T-cell (primary cell): ENCODE measurements around the gene ALG11. TPM values are rescaled to one million over a fixed set of nuclear protein-coding genes. Genes with fewer than 3 reads are reported as not detected.

Experiments
- ATAC-seq, 4 experiments: fragments of 200-7000 bp in 3 of 4; fragments of 150-1000 bp in 1 of 4; cut with Tn5 transposase; replicated peaks in 1 of 4; 1 replicate in 3 of 4; 2 replicates in 1 of 4; pipeline ENCODE4 v1.10.0; 2021; ENCODE audit warnings: moderate library complexity in 3 of 4, mild to moderate bottlenecking in 2 of 4, moderate number of reproducible peaks in 1 of 4
- CTCF ChIA-PET, 2 donors: fragments of 300-600 bp; sonication (Branson Sonifier 250); formaldehyde crosslinking; loops; one replicate each; lab custom pipeline; 2022; ENCODE audit warnings: antibody characterized with exemption in 2 of 2; lab: Charles Lee
- POLR2A ChIA-PET, 2 donors: fragments of 300-600 bp; sonication (Branson Sonifier 250); formaldehyde crosslinking; loops; one replicate each; lab custom pipeline; 2022; ENCODE audit warnings: antibody characterized with exemption in 2 of 2; lab: Charles Lee
- DNase-seq, 35 experiments: peaks; one replicate each; pipeline versions ENCODE4 v3.0.0 to v3.0.0-alpha.2; 2013 to 2023
- H3K27ac ChIP-seq: one replicate; pipeline ENCODE4 v1.5.1; 2013; ENCODE audit warnings: low read length
- H3K27me3 ChIP-seq, 2 experiments: replicated peaks in 1 of 2; 1 replicate in 1 of 2; 2 replicates in 1 of 2; pipeline versions ENCODE4 v1.6.1 to v1.7.0; 2013; ENCODE audit warnings: low read length in 1 of 2, mixed read lengths in 1 of 2; ENCODE audit not compliant: control insufficient read depth in 2 of 2, insufficient read depth in 2 of 2; ENCODE audit errors: extremely low read depth in 1 of 2
- H3K36me3 ChIP-seq, 2 donors: 1 replicate in 1 of 2; 2 replicates in 1 of 2; pipeline versions ENCODE4 v1.6.1 to v1.7.0; 2013; ENCODE audit warnings: low read length in 1 of 2; ENCODE audit not compliant: control insufficient read depth in 2 of 2, insufficient read depth in 1 of 2; ENCODE audit errors: extremely low read depth in 1 of 2
- H3K4me1 ChIP-seq, 2 experiments: 1 replicate in 1 of 2; 2 replicates in 1 of 2; pipeline versions ENCODE4 v1.6.1 to v1.7.0; 2013; ENCODE audit warnings: low read length in 2 of 2, mixed read lengths in 1 of 2; ENCODE audit not compliant: insufficient read depth in 2 of 2, control insufficient read depth in 1 of 2; ENCODE audit errors: extremely low read depth in 1 of 2
- H3K4me3 ChIP-seq, 2 donors: 1 replicate in 1 of 2; 2 replicates in 1 of 2; pipeline versions ENCODE4 v1.5.1 to v1.7.0; 2013; ENCODE audit warnings: mild to moderate bottlenecking in 2 of 2, low read length in 1 of 2, moderate library complexity in 1 of 2; ENCODE audit not compliant: control insufficient read depth in 1 of 2; ENCODE audit errors: extremely low read depth in 1 of 2
- H3K9me3 ChIP-seq: 2 replicates; pipeline ENCODE4 v1.7.0; 2013
- H3K27ac Mint-ChIP-seq, 2 donors: one replicate each; pipeline ENCODE4 v1.8.0; 2020 to 2021; ENCODE audit warnings: mild to moderate bottlenecking in 2 of 2, mixed read lengths in 2 of 2
- H3K27me3 Mint-ChIP-seq, 2 donors: one replicate each; pipeline ENCODE4 v1.8.0; 2021 to 2022; ENCODE audit warnings: mixed read lengths in 2 of 2
- H3K36me3 Mint-ChIP-seq: one replicate; pipeline ENCODE4 v1.8.0; 2021; ENCODE audit warnings: mixed read lengths
- H3K4me1 Mint-ChIP-seq, 3 donors: one replicate each; pipeline ENCODE4 v1.8.0; 2020 to 2022; ENCODE audit warnings: mixed read lengths in 3 of 3, mild to moderate bottlenecking in 1 of 3
- H3K4me3 Mint-ChIP-seq, 3 donors: one replicate each; pipeline ENCODE4 v1.8.0; 2020 to 2022; ENCODE audit warnings: mild to moderate bottlenecking in 3 of 3, mixed read lengths in 3 of 3, moderate library complexity in 3 of 3
- H3K9me3 Mint-ChIP-seq, 3 donors: one replicate each; pipeline ENCODE4 v1.8.0; 2020 to 2022; ENCODE audit warnings: mixed read lengths in 3 of 3
- WGBS: methylation state at CpG from one replicate; pipeline ENCODE4 v1.1.5; 2013; ENCODE audit warnings: missing lambda C conversion rate; ENCODE audit not compliant: insufficient coverage; 5-methylcytosine and 5-hydroxymethylcytosine counted together
- total RNA-seq, 35 experiments: library from RNA in 6 of 35; stranded (reverse) in 6 of 35; fragments of 120-200 nt in 1 of 35; gene quantifications; one replicate each; pipeline versions ENCODE4 v1.2.1 to v1.2.4 and lab custom pipeline; 2013 to 2026

Gene ALG11
- total RNA-seq, 5 donors from 2014 or later (not counting 1 experiment from before 2014, with no cell fraction given), result 19.2 to 36.5 (median 32.4) TPM

DNA sequence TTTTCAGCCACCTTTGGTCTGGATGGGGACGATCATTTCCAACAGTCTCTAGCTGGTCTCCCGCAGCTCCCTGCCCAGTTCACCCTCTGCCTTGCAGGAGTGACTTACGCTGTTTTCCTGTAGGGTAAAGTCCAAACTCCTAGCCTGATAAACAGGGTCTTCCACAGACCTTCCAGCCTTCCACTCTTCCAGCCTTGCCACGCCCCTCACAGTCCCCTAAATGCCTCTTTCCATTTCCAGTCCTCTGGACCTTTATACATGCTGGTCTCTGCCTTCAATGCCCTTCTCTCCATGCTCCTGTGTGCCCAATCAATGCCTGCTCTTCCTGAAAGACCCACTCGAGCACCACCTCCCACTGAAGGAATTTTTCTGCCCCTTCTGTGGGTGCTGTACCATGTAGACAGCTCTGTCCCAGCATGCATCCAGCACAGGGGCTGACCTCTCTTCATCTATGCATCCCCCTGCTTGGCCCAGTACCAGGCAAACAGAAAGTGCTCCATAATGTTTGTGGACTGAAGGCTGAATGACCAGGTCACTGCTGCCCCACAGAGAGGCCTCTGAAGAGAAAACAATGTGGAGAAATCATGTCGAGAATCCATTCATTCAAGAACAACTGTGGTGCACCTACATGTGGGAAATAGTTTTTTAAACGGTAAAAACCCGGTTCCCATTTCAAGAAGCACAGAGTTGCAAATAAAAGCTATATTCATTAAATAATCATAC, 5.5 kb upstream of the ALG11 start:
- no peaks in the 10 kb centered on the region for H3K9me3 Mint-ChIP-seq
- Histone ChIP-seq H3K4me3 (no peak overlapping the region), H3K4me1 (peaks cover 0 to 9% of the 10 kb centered on the region in 2 experiments), H3K36me3 (no peaks in the 10 kb centered on the region), H3K9me3 (no peaks in the 10 kb centered on the region), H3K27ac (no peak overlapping the region), H3K27me3 (peaks cover 0 to 12% of the 10 kb centered on the region in 2 experiments)
- no peak overlapping the region for H3K27ac Mint-ChIP-seq
- DNase-seq (no peak), ATAC-seq (no peak)
- no peaks in the 10 kb centered on the region for H3K36me3 Mint-ChIP-seq
- H3K4me1 Mint-ChIP-seq, result peaks cover 6 to 8% (median 7%) of the 10 kb centered on the region in 3 donors
- H3K4me3 Mint-ChIP-seq, result no peak overlapping the region
- 58% methylated on average over 5 of the region's 8 CpGs for WGBS
- CTCF ChIA-PET, result no interaction called here
- H3K27me3 Mint-ChIP-seq, result peaks cover 17 to 33% of the 10 kb centered on the region in 2 donors
- POLR2A ChIA-PET, result no interaction called here

DNA sequence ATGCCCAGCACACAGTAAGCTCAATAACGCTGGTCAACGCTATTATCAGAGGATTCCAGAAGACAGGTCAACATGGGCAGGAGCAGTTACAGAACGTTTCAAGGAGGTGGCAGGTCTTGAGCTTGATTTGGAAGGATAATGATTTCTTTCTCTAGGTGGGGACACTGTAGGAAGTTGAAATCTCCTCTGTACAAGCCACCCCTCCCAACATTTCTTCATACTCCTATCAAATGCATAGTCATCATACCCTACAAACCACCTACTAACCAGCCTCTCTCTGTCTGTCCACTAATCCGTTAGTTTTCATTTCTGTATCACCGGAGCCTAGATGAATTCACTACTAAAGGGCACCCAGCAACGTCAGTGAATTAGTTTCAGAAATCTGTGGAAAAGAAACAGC, 2.3 kb upstream of the ALG11 start:
- no peaks in the 10 kb centered on the region for H3K9me3 Mint-ChIP-seq
- ATAC-seq (no peak), DNase-seq (no peak)
- no peaks in the 10 kb centered on the region for H3K36me3 Mint-ChIP-seq
- 75% methylated on average over 4 of the region's 6 CpGs for WGBS
- Histone ChIP-seq H3K27ac (no peak overlapping the region), H3K9me3 (no peaks in the 10 kb centered on the region), H3K4me3 (no peak overlapping the region), H3K4me1 (peaks cover 9 to 13% of the 10 kb centered on the region in 2 experiments), H3K36me3 (no peaks in the 10 kb centered on the region), H3K27me3 (peaks cover 0 to 12% of the 10 kb centered on the region in 2 experiments)
- peaks cover 18 to 22% (median 22%) of the 10 kb centered on the region in 3 donors for H3K4me1 Mint-ChIP-seq
- H3K27me3 Mint-ChIP-seq, result peaks cover 17 to 33% of the 10 kb centered on the region in 2 donors
- POLR2A ChIA-PET, result no interaction called here
- no peak overlapping the region for H3K27ac Mint-ChIP-seq
- CTCF ChIA-PET, result no interaction called here
- H3K4me3 Mint-ChIP-seq, result peak overlapping the region; percentile 43 to 97 (median 60)

DNA sequence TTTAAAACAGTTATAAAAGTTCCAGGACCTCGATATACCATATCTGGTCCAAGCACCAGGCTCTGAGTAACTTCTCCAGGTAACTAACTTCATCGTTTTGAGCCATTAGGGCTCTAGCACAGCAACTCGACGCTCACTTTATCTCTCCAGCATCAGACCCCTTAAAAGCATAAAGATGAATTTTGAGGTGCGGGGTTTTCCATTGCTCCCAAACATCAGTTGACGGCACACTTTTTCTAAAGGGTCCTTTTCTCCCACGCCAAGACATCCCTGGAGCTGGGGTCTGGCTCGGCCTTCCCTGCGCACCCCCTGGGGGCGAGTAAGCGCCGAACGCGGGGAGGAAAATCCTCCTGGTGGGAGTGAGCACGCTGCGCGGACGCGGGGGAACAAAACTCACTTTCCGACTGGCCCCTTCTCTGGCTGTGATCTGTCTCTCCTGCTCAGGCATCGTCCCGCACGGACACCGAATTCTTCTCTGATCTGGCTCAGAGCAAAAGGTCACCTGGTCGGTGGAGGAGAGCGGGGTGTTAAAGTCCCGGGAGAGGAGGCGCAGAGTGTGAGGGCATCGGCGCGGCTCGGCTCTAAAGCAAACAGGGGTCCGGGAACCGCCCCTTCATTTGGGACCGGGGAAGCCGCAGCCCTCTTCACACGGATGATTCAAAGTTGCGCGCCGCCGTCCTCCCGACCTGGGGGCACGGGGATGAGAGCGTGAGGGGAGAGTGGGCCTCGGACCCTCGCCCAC, 1.1 kb upstream of the ALG11 start, which contains the start of gene ATP7B:
Gene ATP7B (minus strand): TSS at position 561 of the 742 bp plus-strand sequence. CDS start 113 bp downstream, at position 448.
- WGBS, result 3% methylated on average over 40 of the region's 46 CpGs
- H3K9me3 ChIP-seq, result no peaks in the 10 kb centered on the region
- peaks cover 17 to 33% of the 10 kb centered on the region in 2 donors for H3K27me3 Mint-ChIP-seq
- H3K4me3 ChIP-seq, result peak within 1 kb of the TSS; percentile 95 to 96
- no peaks in the 10 kb centered on the region for H3K36me3 ChIP-seq
- peak in 13 of 35 experiments; percentile 4 to 32 (median 9) for DNase-seq
- peaks cover 6% of the 10 kb centered on the region for H3K36me3 Mint-ChIP-seq
- POLR2A ChIA-PET, result interaction anchor here in 1 of 2 donors (0.8 kb wide), 1 partner anchor 1111 kb away, joined by 3 read pairs; no protein-coding TSS in a partner anchor
- peak within 1 kb of the TSS; percentile 59 for H3K27ac ChIP-seq
- ATAC-seq, result peak in 3 of 4 experiments; percentile 2 to 5 (median 3)
- H3K4me1 Mint-ChIP-seq, result peaks cover 23 to 31% (median 27%) of the 10 kb centered on the region in 3 donors
- H3K4me1 ChIP-seq, result peaks cover 9 to 13% of the 10 kb centered on the region in 2 experiments
- H3K27ac Mint-ChIP-seq, result peak within 1 kb of the TSS; percentile 74 to 91
- H3K9me3 Mint-ChIP-seq, result no peaks in the 10 kb centered on the region
- peaks cover 0 to 12% of the 10 kb centered on the region in 2 experiments for H3K27me3 ChIP-seq
- CTCF ChIA-PET, result no interaction called here
- peak within 1 kb of the TSS; percentile 97 to 99 (median 97) for H3K4me3 Mint-ChIP-seq

DNA sequence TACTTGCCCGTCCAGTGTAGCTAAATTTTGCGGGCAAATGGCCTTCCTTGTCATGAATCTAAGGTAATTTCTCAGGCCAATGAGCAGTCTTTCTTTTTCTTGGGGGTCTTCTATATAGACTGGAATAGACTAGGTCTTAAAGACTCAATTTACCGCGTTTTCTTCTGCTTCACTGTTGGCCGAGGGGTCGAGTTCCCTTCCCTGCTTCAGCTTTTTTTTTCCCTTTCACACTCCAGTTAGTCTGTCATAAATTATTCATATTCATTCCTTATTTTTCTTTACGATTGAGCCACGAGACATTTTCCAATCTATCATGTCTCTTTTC, 276 bp downstream of the ALG11 start:
- ChIA-PET CTCF (interaction anchor here in 1 of 2 donors (0.8 to 2.4 kb wide), 4 partner anchors 10 to 438 kb away, joined by 3 to 8 read pairs (median 5); partner anchors contain the start of gene VPS36), POLR2A (interaction anchor here (0.6 to 1.1 kb wide), 5 partner anchors 17 to 1937 kb away, joined by 3 to 4 read pairs (median 4); partner anchors contain the start of gene INTS6 (in 1 of the 2))
- H3K27ac Mint-ChIP-seq, result peak overlapping the region; percentile 74 to 91
- H3K9me3 ChIP-seq, result no peaks in the 10 kb centered on the region
- peak overlapping the region; percentile 59 for H3K27ac ChIP-seq
- peaks cover 34 to 43% (median 34%) of the 10 kb centered on the region in 3 donors for H3K4me1 Mint-ChIP-seq
- H3K4me3 Mint-ChIP-seq, result peak overlapping the region; percentile 97 to 99 (median 97)
- H3K4me1 ChIP-seq, result peaks cover 9 to 13% of the 10 kb centered on the region in 2 experiments
- H3K36me3 ChIP-seq, result no peaks in the 10 kb centered on the region
- H3K9me3 Mint-ChIP-seq, result no peaks in the 10 kb centered on the region
- WGBS, result 0% methylated on average over 8 of the region's 8 CpGs
- H3K27me3 ChIP-seq, result peaks cover 0 to 12% of the 10 kb centered on the region in 2 experiments
- ATAC-seq, result no peak
- peaks cover 11 to 26% of the 10 kb centered on the region in 2 donors for H3K27me3 Mint-ChIP-seq
- no peak for DNase-seq
- peaks cover 7% of the 10 kb centered on the region for H3K36me3 Mint-ChIP-seq
- peak overlapping the region; percentile 95 to 96 for H3K4me3 ChIP-seq

DNA sequence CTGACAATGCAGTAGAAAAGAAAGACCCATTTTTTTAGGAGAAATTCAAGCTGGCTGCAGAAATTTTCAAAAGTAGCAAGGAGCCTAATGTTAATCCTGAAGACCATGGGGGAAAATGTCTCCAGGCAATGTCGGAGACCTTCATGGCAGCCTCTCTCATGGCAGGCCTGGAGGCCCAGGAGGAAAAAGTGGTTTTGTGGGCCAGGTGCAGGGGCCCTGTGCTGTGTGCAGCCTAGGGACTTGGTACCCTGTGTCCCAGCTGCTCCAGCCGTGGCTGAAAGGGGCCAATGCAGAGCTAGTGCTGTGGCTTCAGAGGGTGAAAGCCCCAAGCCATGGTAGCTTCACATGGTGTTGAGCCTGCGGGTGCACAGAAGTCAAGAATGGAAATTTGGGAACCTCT, 4.1 kb downstream of the ALG11 start:
- no peak overlapping the region for H3K27ac Mint-ChIP-seq
- CTCF ChIA-PET, result no interaction called here
- no peak for ATAC-seq
- no peak overlapping the region for H3K4me3 ChIP-seq
- peaks cover 34% of the 10 kb centered on the region for H3K36me3 Mint-ChIP-seq
- peaks cover 3 to 13% of the 10 kb centered on the region in 2 experiments for H3K4me1 ChIP-seq
- 100% methylated on average over 3 of the region's 3 CpGs for WGBS
- H3K27ac ChIP-seq, result no peak overlapping the region
- no peaks in the 10 kb centered on the region for H3K9me3 ChIP-seq
- peaks cover 4 to 19% of the 10 kb centered on the region in 2 donors for H3K36me3 ChIP-seq
- peaks cover 0 to 3% of the 10 kb centered on the region in 2 experiments for H3K27me3 ChIP-seq
- no peak for DNase-seq
- no peaks in the 10 kb centered on the region for H3K9me3 Mint-ChIP-seq
- peaks cover under 1% of the 10 kb centered on the region in 2 donors for H3K27me3 Mint-ChIP-seq
- H3K4me1 Mint-ChIP-seq, result peaks cover 40 to 55% (median 52%) of the 10 kb centered on the region in 3 donors
- H3K4me3 Mint-ChIP-seq, result no peak overlapping the region
- POLR2A ChIA-PET, result no interaction called here

DNA sequence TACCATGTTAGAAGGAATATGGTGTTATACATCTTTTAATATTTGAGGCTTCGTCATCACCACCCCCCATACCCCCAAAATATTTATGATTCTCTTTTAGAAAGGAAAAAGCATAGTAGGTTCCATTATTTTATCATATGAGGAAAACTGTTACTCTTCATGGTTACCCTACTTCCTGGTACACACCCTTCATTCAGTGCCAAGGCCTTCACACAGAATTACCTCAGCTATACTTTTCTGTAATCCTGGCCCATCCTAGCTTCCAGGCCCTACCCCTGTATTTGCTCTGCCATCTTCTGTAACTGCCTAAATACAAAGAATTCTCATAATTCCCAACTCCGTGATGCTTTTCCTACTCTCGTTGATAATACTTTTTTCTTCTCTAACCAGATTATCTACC, 8.0 kb downstream of the ALG11 start:
- ChIA-PET CTCF (no interaction called here), POLR2A (no interaction called here)
- DNase-seq, result no peak
- H3K4me1 Mint-ChIP-seq, result peaks cover 34 to 43% (median 41%) of the 10 kb centered on the region in 3 donors
- no peak overlapping the region for H3K27ac Mint-ChIP-seq
- WGBS, result 100% methylated on average over 2 of the region's 3 CpGs
- peaks cover 4 to 51% of the 10 kb centered on the region in 2 donors for H3K36me3 ChIP-seq
- no peaks in the 10 kb centered on the region for H3K4me1 ChIP-seq
- ATAC-seq, result no peak
- H3K27me3 ChIP-seq, result no peaks in the 10 kb centered on the region
- H3K27ac ChIP-seq, result no peak overlapping the region
- no peak overlapping the region for H3K4me3 ChIP-seq
- no peaks in the 10 kb centered on the region for H3K9me3 Mint-ChIP-seq
- H3K9me3 ChIP-seq, result no peaks in the 10 kb centered on the region
- peaks cover 65% of the 10 kb centered on the region for H3K36me3 Mint-ChIP-seq
- H3K27me3 Mint-ChIP-seq, result no peaks in the 10 kb centered on the region
- no peak overlapping the region for H3K4me3 Mint-ChIP-seq
